ENCODE measurements around the gene SETD3.

SETD3 gene

DNA sequence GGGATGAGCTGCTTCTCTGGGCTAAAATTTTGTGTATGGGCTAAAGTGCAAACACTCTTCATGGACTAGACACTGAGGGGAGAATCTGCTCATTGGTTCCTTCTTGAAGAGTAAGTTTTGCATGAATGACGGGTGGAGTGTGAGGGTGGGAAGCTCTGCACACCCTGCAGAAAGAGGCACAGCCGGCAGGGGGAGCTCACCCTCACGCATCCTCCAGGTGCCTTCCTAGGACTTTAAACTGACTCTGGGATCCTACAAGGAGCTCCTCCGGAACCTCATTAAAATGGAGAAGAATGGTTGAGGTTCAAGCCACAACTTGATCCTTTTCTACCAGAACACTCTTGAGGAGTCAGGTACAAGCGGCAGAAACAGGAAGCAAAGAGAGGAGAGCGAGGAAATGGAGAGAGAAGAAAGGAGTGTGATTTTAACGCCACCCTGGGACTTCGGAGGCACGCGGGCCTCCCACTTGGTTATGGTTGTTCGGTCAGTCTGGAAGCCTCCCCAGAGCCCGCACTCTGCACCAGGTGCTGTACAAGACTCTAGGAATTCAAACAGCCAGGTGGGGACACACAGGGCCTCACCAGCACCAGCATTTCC is 87.5 kb downstream of the SETD3 start:
- DNase-seq (ENCODE audit: low read depth): peak; percentile 27

- DNase-seq (ENCODE audit: low read depth): no peak
Observed at GRCh38 chr14:99391671-99392070, 89.0 kb downstream of the SETD3 start.

GRCh38 chr14:99389174-99389826 is 91.4 kb downstream of the SETD3 start:
- peak; percentile 37 for DNase-seq (ENCODE audit: low read depth)

DNA sequence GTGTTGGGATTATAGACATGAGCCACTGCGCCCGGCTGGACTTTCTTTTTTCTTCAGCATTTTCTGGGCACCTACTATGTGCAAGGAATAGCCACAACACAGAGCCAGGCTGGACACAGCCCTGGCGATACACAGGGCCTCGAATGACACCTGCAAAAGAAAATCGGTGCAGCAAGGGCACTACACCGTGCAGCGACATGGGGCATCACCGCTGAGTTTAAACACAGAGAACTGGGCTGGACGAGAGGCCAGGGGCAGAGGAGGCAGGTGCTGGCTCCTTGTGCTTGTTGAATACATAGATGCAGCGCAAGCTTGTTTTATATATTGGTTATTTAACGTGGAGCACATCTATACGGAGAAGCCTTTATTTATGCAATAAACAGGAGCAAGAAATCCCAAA is 92.4 kb downstream of the SETD3 start:
- no peak for DNase-seq (ENCODE audit: low read depth)

- DNase-seq (ENCODE audit: low read depth): no peak
Observed at GRCh38 chr14:99387880-99388279, 92.8 kb downstream of the SETD3 start.

- no peak for DNase-seq (ENCODE audit: low read depth)
Observed at GRCh38 chr14:99384450-99385417, 95.9 kb downstream of the SETD3 start.

GRCh38 chr14:99383472-99384449 is 96.9 kb downstream of the SETD3 start:
- no peak for DNase-seq (ENCODE audit: low read depth)

- DNase-seq (ENCODE audit: low read depth): no peak
Observed at GRCh38 chr14:99382781-99383471, 97.7 kb downstream of the SETD3 start.

DNA sequence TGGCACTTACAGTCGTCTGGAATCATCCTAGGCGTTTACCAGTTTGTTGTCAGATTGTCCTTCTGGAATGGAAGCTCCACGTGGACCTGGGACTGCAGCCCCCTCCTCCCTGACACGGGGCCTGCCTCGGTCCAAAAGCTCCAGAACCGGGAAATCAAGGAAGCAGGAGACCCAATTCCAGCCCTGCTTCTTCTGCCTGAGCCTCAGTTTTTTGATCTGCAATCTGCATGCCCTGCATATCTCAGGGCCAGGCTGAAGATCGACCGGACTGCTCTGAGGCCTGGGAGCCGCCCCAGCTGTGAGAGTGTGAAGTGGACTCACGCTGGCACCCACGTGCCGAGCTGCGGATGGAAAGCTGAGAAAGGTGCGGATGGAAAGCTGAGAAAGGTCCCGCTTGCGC is 98.6 kb downstream of the SETD3 start:
- DNase-seq (ENCODE audit: low read depth): no peak

GRCh38 chr14:99381688-99382060 is 99.0 kb downstream of the SETD3 start:
- DNase-seq (ENCODE audit: low read depth): no peak

DNA sequence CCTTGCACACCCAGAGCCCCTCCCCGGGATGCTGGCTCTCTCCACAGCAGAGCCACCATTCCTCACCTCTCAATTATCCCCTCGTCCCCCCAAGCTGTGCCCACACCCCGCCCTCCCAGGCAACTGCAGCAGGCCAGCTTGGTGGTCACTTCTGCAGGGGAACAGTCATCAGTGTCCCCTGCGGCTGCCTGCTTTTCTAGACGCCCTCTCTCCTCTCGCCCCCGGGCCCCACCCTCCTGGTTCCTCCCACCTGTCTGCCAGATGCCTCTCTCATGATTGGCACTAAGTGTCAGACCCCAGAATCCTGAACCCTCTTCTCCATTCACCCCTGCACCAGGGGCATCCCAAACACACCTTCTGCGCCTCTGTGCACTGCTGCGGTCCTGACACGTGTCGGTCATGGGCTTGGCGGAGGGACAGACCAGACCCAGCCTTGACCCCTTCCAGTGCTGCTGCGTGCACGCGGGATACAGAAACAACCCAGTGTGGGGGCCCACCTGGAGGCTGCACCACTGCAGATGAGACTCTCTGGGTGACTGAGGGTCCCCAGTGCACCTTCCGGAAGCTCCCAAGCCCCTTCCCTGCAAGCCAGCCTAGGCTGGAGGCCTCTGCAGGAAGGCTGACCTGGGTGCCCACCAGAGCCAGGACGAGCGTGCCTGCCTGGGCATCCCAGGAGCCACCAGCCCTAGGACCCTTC is 99.5 kb downstream of the SETD3 start:
- no peak for DNase-seq (ENCODE audit: low read depth)

DNA sequence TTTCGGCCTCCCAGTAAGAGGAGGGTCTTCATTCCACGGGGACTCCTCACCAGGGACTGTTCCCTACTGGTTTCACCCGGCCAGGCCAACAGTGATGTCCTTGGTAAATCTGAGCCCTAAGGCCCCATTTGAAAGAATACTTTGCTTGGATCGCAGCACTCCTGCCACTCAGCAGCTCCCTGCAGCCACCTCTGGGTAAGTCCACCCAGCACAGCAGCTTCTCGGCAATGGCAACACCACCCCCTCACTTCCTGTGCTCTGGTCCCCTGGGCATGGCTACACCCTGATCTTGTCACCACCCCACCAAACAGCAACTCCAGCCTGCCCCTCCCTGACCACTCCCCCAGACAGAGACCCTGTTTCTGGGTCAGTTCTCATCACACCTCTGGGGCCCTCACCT is 100.3 kb downstream of the SETD3 start:
- no peak for DNase-seq (ENCODE audit: low read depth)

- no peak for DNase-seq (ENCODE audit: low read depth)
Observed at GRCh38 chr14:99378782-99379214, 101.9 kb downstream of the SETD3 start.

- DNase-seq (ENCODE audit: low read depth): no peak
Observed at GRCh38 chr14:99377951-99378350, 102.7 kb downstream of the SETD3 start.

- DNase-seq (ENCODE audit: low read depth): no peak
Observed at GRCh38 chr14:99374964-99375363, 105.7 kb downstream of the SETD3 start.

DNA sequence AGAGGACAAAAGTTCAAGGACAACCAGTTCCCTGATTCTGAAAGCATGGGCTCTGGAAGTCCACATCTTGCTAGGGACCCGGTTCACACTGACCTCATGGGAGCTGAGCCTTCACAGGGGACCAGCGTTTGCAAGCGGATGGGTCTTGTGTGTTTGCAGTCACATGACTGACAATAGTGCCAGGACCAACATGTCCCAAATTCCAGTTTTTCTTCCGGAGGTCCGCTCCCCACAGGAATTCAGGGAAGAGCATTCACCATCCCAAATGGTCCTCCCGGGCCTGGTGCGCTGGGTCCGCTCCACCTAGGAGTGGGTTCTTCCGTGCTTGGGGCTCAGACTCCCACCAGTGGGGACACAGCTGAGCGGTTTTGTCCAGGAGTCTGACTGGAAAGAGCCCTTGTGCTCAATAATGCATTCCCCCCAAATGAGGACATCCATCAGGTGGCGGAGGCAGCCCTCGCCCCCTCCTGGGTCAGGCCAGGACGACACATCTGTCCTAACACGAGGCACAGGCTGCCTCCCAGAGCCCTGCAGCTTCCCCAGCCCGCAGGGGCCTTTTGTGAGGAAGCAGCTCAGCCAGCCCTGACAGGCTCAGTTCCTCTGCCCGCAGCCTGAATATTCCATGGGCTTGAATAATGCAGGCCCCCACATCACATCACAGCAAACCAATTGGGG is 116.9 kb downstream of the SETD3 start:
- DNase-seq (ENCODE audit: low read depth): no peak

- no peak for DNase-seq (ENCODE audit: low read depth)
Observed at GRCh38 chr14:99363051-99363450, 117.6 kb downstream of the SETD3 start.

- no peak for DNase-seq (ENCODE audit: low read depth)
Observed at GRCh38 chr14:99361596-99362215, 119.0 kb downstream of the SETD3 start.

Data from activated T-cell treated with anti-CD3 and anti-CD28 coated beads for 48 hours (primary cell).